Keratinocyte (primary cell): ENCODE measurements around the gene DCAF6. TPM values are rescaled to one million over a fixed set of nuclear protein-coding genes. Genes with fewer than 3 reads are reported as not detected.

Experiments
- DNase-seq: peaks from one replicate; pipeline ENCODE4 v3.0.0-alpha.2; 2011; ENCODE audit warnings: low read depth, missing footprints, low spot score
- FAIRE-seq: peaks from 2 replicates; lab custom pipeline; 2011; peaks lifted over from hg19 to GRCh38; lab: Jason Lieb, UNC
- H2AFZ ChIP-seq: 2 replicates; pipeline ENCODE4 v1.6.0; 2012; ENCODE audit warnings: low read length, control low read depth, inconsistent platforms; ENCODE audit not compliant: control insufficient read depth
- H3K27ac ChIP-seq: 2 replicates; pipeline ENCODE4 v1.5.1; 2011; ENCODE audit warnings: low read length; ENCODE audit not compliant: control insufficient read depth, insufficient read depth
- H3K27me3 ChIP-seq: 3 replicates; pipeline ENCODE4 v1.6.0; 2011; ENCODE audit warnings: low read length; ENCODE audit not compliant: control insufficient read depth, insufficient read depth; ENCODE audit errors: extremely low read depth
- H3K36me3 ChIP-seq, 2 experiments: 2 replicates in 1 of 2; 3 replicates in 1 of 2; pipeline ENCODE4 v1.5.1; 2011; ENCODE audit warnings: low read length in 2 of 2, mild to moderate bottlenecking in 1 of 2; ENCODE audit not compliant: control insufficient read depth in 2 of 2, insufficient read depth in 2 of 2; ENCODE audit errors: extremely low read depth in 1 of 2
- H3K4me1 ChIP-seq: 3 replicates; pipeline ENCODE4 v1.5.1; 2011; ENCODE audit warnings: low read length; ENCODE audit not compliant: control insufficient read depth, insufficient read depth; ENCODE audit errors: extremely low read depth
- H3K4me2 ChIP-seq: 3 replicates; pipeline ENCODE4 v1.6.0; 2011; ENCODE audit warnings: low read depth, low read length; ENCODE audit not compliant: control insufficient read depth, insufficient read depth; ENCODE audit errors: extremely low read depth
- H3K4me3 ChIP-seq, 3 experiments: fragments of 200-600 bp in 1 of 3; sonication (generic) in 1 of 3; 2 replicates in 2 of 3; 3 replicates in 1 of 3; pipeline ENCODE4 v1.5.1; 2011 to 2016; ENCODE audit warnings: low read length in 3 of 3, mild to moderate bottlenecking in 3 of 3, control low read depth in 2 of 3, inconsistent platforms in 1 of 3, low read depth in 1 of 3, mixed read lengths in 1 of 3, mixed run types in 1 of 3, moderate library complexity in 1 of 3; ENCODE audit not compliant: control insufficient read depth in 2 of 3, insufficient read depth in 2 of 3; ENCODE audit errors: extremely low read depth in 1 of 3
- H3K79me2 ChIP-seq: 2 replicates; pipeline ENCODE4 v1.6.0; 2012; ENCODE audit warnings: low read length; ENCODE audit not compliant: control insufficient read depth, insufficient read depth
- H3K9ac ChIP-seq: 3 replicates; pipeline ENCODE4 v1.6.0; 2011; ENCODE audit warnings: low read length; ENCODE audit not compliant: control insufficient read depth, insufficient read depth; ENCODE audit errors: extremely low read depth
- H3K9me1 ChIP-seq: 3 replicates; pipeline ENCODE4 v1.6.0; 2011; ENCODE audit warnings: low read length; ENCODE audit not compliant: control insufficient read depth, insufficient read depth; ENCODE audit errors: extremely low read depth
- H3K9me3 ChIP-seq: 2 replicates; pipeline ENCODE4 v1.5.1; 2012; ENCODE audit warnings: low read depth, low read length; ENCODE audit not compliant: control insufficient read depth
- H4K20me1 ChIP-seq: 3 replicates; pipeline ENCODE4 v1.6.0; 2011; ENCODE audit warnings: low read length; ENCODE audit not compliant: control insufficient read depth, insufficient read depth; ENCODE audit errors: extremely low read depth
- CTCF ChIP-seq, 3 experiments: IDR thresholded peaks in 1 of 3; conservative IDR thresholded peaks in 1 of 3; optimal IDR thresholded peaks in 1 of 3; 2 replicates in 2 of 3; 3 replicates in 1 of 3; pipeline versions ENCODE3 to v1.5.1; 2011; ENCODE audit warnings: low read length in 3 of 3, mild to moderate bottlenecking in 3 of 3, moderate library complexity in 2 of 3, control low read depth in 1 of 3, inconsistent platforms in 1 of 3; ENCODE audit not compliant: insufficient read depth in 2 of 3; ENCODE audit errors: extremely low read depth in 1 of 3
- EZH2 ChIP-seq: IDR thresholded peaks from one replicate; pipeline ENCODE4 v1.6.1; 2012; ENCODE audit warnings: inconsistent platforms, mild to moderate bottlenecking, low read length, moderate library complexity
- dilution Hi-C: fragments of 300-500 bp; cut with MboI; formaldehyde crosslinking; loops from one replicate; pipeline ENCODE4 v1.7.0; 2020; ENCODE audit warnings: low sequenced_read_pairs; ENCODE audit not compliant: extremely low pct_ligation_motif_present
- polyA plus RNA-seq, 5 experiments: library from polyadenylated mRNA; depleted of rRNA in 3 of 5; stranded (reverse) in 3 of 5; stranded (forward) in 1 of 5; unstranded in 1 of 5; fragments of >200 nt; gene quantifications; 1 replicate in 1 of 5; 2 replicates in 3 of 5; 3 replicates in 1 of 5; pipeline versions ENCODE4 v1.2.1 to v1.2.3, GENCODE V29; 2011 to 2012; ENCODE audit warnings: missing spikeins in 2 of 5, low read depth in 1 of 5, low replicate concordance in 1 of 5

DCAF6 gene
- polyA plus RNA-seq, 1 donor (not counting 4 experiments of a cell fraction or from before 2014, with no cell fraction given): 109 TPM

- Histone ChIP-seq H3K79me2 (peaks cover 7% of the 10 kb centered on the region), H3K27me3 (no peaks in the 10 kb centered on the region), H2AFZ (no peak overlapping the region), H3K4me3 (no peak overlapping the region), H3K4me1 (peaks cover 11% of the 10 kb centered on the region), H3K27ac (no peak overlapping the region), H3K36me3 (no peaks in the 10 kb centered on the region), H3K9ac (no peak overlapping the region), H3K9me3 (no peaks in the 10 kb centered on the region), H3K4me2 (no peak overlapping the region), H3K9me1 (no peaks in the 10 kb centered on the region), H4K20me1 (no peaks in the 10 kb centered on the region)
- DNase-seq: no peak
- TF ChIP-seq CTCF (optimal IDR thresholded peaks at IDR 0.05 in 1 of 3, IDR thresholded peaks at IDR 0.05 in 1 of 3, conservative IDR thresholded peaks at IDR 0.05 in 1 of 3; ENCODE audit: extremely low read depth in 1 of 3, insufficient read depth in 2 of 3, low read length in 3 of 3) (no peak), EZH2 (no peak)
- dilution Hi-C loops: no loop called here
- no peak for FAIRE-seq
Observed at GRCh38 chr1:167926486-167926997, 9.9 kb upstream of the DCAF6 start.

GRCh38 chr1:167927046-167927754 lies 9.3 kb upstream of the DCAF6 start:
- no peak overlapping the region for H3K9ac ChIP-seq
- H3K4me1 ChIP-seq: peaks cover 9% of the 10 kb centered on the region
- no peaks in the 10 kb centered on the region for H3K9me3 ChIP-seq
- H3K27me3 ChIP-seq: no peaks in the 10 kb centered on the region
- no peak for DNase-seq
- no peak for TF ChIP-seq CTCF (optimal IDR thresholded peaks at IDR 0.05 in 1 of 3, IDR thresholded peaks at IDR 0.05 in 1 of 3, conservative IDR thresholded peaks at IDR 0.05 in 1 of 3; ENCODE audit: extremely low read depth in 1 of 3, insufficient read depth in 2 of 3, low read length in 3 of 3)
- no peak for TF ChIP-seq EZH2
- no peak overlapping the region for H3K4me3 ChIP-seq
- no peak overlapping the region for H3K27ac ChIP-seq
- H3K9me1 ChIP-seq: no peaks in the 10 kb centered on the region
- no peak overlapping the region for H3K4me2 ChIP-seq
- no peaks in the 10 kb centered on the region for H3K36me3 ChIP-seq
- no peak overlapping the region for H2AFZ ChIP-seq
- peaks cover 9% of the 10 kb centered on the region for H3K79me2 ChIP-seq
- no peak for FAIRE-seq
- no peaks in the 10 kb centered on the region for H4K20me1 ChIP-seq
- dilution Hi-C loops: no loop called here
